Activated T-cell treated with anti-CD3 and anti-CD28 coated beads for 4 hours (primary cell): ENCODE results near the gene CAPN11.

ENCODE experiments used
- DNase-seq: peaks from one replicate; pipeline ENCODE4 v3.0.0-alpha.2; 2020

CAPN11 gene

DNA sequence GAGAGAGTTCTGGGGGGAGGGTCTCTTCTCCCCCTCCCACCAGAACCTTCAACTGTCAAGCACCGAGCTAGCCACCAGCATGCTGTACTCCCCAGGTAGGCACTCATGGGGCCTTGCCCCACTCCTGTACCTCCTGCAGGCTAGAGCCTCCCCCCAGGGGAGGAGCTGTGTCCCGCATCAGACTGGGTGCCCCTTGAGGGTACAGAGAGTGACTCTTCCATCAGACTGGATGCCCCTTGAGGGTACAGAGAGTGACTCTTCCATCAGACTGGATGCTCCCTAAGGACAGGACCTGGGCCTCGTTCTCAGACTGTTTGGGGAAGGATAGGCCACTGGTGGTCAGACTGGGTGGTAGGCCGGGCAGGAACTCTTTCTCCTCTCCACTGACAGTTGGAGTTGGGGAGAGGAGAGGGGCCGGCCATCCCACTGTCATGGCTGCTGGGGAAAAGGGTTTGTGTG, at the start of gene CAPN11:
Gene CAPN11, plus strand, starts transcription at position 51 of the 459 bp plus-strand sequence. Its CDS starts 29 bp downstream, at position 80.
- DNase-seq: no peak

DNA sequence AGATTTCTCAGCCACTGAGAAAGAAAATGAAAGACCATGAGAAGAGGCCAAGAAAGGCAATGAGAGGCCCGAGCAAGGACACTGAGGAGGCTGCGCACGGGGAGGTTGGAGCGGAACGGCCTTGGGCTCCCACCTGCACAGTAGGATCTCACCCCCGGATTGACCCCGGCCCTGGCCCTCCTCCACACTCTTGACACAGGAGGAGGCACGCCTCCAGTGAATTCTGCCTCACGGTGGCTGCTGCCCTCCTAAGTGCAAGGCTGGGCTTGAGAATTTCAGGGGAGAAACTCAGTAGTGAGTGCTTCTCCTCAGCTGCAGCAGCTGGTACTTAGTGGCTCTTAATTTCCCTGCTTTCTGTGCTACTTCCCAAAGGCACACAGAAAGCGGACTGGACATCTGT, 49.4 kb upstream of the CAPN11 start:
- DNase-seq: no peak

DNA sequence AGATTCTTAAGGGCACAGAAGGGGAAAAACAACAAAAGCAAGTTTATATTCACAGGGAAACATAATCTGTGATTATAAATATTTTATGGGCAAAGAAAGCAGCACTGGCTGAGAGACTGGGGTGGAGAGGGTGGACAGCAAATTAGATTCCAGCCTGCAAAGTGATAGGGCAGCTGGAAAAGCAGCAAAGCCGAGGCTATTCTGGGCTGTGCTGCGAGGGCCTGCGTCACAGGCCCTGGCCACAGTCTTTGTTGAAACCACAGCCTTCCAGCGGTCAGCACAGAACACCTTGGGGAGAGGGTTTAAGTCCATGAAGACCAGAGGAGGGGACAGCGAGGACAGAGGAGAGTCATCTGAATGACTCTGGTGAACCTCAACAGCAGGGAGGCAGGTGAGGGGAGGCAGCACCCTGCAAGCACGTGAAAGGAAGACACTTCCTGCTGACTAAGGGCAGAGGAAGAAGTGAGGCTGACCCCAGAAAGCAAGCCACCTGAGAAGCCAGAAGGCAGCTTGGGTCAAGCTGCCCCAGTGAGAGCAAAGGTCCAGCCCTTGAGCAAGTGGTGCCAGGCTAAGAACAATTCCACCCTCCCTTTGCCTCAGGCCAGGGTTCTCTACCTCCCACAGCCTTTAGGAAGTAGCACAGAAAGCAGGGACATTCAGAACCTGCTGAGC, 48.5 kb upstream of the CAPN11 start:
- DNase-seq: no peak

DNA sequence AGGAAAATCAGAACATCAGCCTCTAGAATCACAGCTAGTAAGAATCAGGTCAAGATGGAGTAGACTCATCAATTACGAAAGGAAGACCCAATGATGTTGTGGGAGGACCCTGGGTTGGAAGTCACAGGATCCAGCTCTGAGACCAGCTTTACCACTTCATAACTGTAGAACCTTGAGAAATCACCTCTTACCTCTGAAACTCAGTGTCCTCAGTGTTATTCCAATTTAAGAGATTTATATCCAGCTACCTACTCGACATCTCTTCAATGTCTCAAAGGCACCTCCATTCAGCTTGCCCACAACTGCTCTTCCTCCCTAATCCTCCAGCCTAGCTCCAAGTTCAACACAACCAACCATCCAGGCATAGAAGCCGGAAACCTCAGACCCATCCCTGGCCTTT, 47.7 kb upstream of the CAPN11 start:
- no peak for DNase-seq

DNA sequence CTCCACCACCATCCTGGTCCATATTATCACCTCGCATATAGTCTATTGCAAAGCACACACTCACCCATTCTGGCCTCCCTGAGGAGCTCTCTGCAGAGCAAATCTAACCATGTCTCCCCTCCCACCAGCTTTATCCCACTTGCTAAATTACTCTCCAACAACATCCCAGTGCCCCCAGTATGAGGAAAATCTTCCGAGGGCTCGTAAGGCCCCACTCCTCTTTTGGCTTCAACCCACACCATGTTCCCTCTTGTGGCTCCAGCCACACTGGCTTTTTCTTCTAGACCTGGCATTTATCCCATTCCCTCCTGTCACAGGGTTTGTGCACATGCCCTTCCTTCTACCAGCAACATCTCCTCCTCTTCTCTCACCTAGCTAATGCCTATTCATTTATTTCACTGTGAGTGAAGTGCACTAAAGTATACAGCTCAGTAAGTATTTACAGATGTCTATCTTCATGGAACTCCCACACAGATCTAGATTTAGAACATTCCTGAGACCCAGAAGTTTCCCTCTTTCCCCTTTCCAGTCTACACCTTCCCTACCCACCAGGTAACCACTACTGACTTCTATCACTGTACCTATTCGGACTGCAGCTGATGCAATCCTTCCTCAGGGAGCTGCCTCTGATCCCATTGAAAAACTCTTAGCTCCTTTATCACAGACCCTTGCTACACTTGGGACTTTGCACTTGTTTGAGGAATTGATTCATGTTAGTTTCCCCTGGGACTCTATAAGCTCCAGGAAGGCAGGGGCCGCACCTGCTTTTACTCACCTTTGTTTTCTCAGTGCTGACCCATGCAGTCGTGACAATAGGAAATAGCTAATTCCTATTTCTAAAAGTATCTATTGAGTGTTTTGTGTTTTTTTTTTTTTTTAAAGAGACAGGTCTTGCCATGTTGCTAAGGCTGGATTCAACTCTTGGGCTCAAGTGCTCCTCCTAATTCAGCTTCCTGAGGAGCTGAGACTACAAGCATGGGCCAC, 46.9 kb upstream of the CAPN11 start:
- no peak for DNase-seq

DNA sequence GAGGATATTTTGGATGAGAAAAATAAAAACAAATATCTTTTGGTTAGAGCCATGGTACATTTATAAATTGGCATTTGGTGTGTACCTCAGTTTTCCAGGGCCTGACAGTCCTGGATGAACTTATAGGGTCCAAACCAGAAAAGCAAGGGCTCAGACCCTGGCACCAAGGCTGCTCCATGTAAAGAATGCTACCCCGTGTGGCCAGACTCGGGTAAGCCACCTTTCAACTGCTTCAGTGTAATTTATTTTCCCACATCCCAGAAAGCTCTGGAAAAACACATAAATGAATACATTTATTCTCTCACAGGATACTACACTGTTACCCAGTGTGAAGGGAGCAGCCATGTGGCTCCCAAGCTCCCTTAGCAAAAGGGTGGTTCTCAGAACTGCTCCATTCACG, 45.2 kb upstream of the CAPN11 start:
- no peak for DNase-seq

DNA sequence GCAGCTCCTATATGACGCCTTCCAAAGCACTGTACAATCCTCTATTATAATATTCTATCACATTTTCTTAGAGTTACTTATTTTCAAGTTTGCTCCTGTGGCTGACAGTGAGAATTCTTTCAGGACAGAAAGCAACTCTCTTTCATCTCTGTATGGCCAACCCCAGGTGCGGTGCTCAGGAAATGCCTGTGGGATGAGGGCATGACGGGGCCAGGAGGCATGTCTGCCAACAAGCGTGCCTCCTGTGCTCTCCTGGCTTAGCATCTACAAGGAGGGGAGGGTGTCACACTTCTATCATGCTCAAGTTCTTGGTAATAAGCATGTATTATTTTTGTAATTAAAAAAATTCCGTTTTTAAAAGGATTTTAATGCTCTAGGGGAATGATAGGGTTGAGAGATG, 42.8 kb upstream of the CAPN11 start:
- no peak for DNase-seq

DNA sequence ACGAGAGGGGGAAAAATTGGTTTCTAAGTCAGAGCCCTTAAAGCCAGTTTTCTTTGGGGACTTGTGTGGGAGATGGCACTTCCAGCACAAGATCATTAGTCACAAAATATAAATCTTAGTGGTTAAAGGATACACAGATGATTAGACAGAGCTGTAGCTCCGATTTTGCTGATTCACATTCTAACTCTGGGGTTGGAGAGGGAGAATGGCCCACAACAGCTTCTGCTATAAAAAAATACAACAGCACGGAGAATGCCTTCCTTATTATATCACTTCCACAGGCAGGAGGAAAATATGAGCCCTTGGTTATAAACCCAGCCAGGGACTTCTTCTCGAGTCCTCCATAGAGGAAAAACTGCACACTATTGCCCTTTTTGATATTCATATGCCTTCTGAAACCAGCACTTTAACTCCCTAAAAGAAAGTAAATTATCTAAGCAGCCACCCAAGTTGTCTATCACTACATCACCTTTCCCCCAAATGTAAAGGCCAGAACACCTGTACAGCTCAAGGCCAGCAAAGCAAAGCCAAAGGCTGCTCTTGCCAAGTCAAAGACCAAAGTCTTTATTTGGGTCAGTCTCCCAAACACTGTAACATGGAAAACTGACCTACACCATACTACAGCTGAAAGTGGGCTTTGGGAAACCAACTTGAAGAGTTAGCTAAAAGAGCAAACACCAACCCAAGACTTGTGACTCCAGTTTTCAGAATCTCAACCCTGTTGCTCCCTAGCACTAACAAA, 41.8 kb upstream of the CAPN11 start:
- no peak for DNase-seq

DNA sequence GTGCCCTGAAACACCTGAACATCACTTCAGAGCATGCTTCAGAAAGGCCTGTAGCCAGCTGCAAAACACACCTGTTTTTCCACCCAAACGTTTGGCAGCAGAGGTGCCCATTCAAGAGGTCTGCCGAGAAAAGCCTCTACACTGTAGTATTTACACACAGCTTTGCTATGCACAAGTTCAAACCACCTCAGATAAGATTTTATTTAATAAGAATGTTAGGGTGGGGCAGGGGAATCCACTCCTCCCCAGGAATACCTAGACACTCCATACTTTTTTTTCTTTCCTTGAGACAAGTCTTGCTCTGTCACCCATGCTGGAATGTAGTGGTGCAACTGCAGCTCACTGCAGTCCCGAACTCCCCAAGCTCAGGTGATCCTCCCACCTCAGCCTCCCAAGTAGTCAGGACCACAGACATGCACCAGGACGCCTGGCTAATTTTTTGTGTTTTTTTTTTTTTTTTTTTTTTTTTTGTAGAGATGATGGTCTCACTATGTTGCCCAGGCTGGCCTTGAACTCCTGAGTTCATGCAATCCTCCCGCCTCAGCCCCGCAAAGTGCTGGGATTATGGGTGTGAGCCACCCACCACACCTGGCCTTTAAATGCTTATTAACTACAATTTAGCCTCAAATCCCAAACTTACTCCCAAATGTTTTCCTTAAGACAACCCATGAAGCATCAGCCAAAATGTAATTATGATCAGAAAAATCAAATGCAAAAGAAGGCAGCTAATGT, 41.1 kb upstream of the CAPN11 start:
- no peak for DNase-seq

DNA sequence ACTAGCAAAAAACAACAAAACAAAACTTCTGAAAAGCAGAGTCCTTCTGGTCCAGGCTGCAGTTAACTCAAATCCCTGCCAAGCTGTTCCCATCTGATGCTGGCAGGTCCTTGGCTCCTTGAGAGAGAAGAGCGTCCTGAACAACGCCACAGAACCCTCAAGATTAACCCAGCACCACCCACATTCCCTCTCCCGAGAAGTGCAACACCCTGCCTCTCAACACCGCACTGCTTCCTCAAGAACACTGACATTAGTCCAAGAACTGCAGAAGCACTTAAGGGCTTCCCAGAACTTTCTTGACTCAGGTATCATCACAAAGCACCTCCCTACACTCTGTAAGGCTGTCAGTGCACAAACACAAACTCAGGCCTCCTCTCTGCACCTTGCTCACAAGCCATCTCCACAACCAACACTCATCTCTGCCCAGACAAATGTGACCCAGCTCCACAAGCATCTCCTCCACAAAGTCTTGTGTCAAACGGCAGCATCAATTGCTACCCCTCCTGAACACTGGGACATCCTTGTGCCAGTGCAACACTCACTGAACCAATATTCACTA, 38.8 kb upstream of the CAPN11 start:
- DNase-seq: no peak

DNA sequence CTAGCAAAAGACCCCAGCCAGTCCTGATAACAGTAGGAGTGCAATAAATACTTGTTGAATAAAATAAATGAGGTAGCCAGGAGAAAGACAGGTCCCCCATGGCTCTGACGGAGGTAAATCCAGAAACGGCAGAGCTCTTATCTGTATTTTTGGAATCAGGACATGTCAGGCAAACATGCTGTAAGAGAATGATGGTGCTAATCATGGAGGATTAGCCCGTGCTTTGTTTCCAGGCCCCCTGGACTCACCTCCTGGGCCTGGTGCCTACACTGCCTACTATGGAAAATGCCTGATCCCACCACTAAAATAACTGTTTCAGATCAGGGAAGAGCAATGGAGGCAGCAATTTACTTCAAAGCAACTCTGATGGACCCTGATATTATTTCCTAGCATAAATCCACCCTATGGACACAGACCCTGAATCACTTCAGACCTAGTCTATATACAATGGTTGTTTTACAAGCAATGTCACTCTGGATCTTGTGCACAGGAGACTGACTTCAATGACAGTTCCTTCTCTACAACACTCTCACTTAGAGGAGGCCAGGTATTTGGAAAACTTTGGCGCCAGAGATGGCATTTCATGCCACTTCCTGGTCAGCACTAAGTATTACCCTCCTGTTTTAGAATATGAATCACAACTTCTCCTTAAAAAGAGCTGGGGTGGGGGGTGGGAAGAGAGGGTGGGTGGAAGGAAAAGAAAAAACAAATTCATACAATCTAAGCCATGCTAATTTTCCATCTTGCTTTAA, 37.8 kb upstream of the CAPN11 start:
- DNase-seq: no peak

DNA sequence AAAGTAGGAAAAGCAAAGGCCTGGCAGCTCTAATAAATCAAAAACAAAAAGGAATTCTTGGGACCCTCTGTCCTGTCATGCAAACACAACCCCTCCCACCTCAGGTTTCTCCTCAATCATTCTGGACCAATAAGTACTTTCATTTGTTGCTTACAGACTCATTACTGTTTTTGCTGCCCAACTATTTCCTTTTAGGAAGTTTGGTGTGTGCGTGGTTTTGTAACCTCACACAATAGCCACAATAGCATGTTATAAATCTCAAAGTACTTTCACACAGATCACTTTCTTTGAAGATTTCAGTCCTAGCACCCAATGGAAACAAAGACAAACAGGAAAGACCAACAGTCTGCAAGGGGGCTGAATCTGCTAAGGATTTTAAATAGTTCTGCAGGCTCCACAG, 35.8 kb upstream of the CAPN11 start:
- DNase-seq: no peak

DNA sequence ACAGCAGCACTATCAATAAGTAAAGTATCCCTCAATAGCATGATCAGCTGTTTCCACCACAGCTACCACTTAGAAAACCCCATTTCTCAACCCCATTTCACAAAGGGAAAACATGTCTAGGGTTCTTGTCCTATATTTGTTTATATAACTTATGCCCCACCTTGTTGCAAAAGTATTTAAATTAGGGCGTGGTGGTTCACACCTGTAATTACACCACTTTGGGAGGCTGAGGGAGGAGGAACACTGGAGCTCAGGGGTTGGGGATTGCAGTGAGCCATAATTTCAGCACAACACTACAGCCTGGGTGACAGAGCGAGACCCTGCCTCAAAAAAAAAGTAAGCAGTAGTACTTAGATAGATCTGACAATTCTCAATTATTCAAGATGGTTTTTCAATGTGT, 35.1 kb upstream of the CAPN11 start:
- DNase-seq: no peak

DNA sequence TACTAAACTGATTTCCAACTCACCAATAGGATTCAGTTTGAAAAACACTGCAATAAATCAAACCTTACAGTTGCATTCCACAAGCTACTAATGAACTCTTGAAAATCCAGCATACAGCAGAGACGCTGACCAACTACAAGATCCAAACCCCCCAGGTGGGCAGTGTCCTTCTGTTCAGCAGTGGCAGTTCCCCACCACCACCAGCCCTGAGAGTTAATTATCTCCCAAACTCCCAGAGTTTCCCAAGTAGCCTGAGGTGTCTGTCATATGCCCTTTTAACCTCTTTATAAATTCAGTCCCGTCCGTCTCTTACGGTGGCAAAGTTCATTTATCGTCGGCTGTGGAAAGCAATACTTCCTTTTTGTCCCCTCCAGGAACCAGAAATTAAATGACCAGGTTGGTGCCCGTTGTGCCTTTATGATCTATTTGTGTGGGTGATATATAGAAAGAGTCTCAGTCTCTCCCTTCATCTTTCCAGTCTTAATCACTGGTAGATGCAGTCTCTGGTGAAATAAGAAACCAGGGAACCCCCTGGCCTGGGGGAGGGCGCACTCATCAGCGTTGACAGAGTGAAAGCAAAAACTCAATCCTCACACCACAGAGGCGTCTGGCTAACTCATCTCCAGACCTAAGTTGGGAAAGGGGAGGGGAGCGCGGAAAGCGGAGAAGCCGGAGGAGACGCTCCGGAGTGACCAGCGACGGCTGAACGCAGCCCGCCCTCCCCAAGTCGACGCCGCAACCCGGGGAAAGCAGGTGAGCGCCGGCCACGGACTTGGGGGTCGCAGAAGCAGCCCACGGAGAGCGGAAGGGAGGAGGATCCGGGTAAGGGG, 32.1 kb upstream of the CAPN11 start:
- DNase-seq: peak; percentile 68

DNA sequence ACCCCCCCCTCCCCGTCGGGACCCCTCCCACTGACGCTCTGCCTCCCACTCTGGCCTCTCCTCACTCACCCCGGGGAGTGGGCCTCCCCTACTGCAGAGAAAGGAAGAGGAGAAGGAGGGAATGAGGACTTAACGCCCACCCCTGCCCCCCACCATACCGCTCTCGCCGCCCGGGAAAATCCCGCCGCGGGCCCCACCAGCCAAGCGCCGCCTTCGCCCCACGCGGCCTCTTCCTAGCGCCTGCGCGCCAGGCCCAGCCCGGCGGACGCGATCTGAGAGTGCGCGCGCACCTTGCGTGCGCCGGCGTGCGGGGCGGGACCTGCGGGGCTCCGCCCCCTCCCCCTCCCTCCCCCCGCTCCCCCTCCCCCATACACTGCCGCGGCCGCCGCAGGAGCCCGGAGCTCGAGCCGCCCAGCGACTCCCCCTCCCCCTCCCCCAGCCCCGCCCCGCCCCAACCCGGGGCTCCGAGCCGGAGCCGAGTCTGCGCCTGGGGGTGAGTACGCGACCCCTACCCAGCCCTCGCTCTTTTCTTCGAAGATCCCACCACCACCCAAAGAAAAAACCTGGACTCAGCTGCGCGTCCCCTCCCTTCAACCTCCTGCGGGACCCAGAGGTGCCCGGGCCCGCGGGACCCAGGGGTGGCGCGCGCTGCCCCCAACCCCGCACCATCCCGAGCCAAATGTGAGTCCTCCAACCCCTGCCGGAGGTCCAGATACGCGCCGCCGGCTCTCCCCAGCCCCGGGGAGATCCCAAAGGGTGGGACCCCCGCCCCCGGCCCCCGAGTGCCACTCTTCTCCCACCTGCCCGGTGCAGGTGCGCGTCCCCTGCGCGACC, 31.2 kb upstream of the CAPN11 start, which contains the start of the genes MRPL14 and TMEM63B:
Gene MRPL14, minus strand, starts transcription at position 267 of the 834 bp plus-strand sequence. CDS start 10,841 bp downstream, outside the sequence.
Gene TMEM63B, plus strand, starts transcription at position 369 of the 834 bp plus-strand sequence. CDS start 7,031 bp downstream, outside the sequence.
- DNase-seq: peak; percentile 85

DNA sequence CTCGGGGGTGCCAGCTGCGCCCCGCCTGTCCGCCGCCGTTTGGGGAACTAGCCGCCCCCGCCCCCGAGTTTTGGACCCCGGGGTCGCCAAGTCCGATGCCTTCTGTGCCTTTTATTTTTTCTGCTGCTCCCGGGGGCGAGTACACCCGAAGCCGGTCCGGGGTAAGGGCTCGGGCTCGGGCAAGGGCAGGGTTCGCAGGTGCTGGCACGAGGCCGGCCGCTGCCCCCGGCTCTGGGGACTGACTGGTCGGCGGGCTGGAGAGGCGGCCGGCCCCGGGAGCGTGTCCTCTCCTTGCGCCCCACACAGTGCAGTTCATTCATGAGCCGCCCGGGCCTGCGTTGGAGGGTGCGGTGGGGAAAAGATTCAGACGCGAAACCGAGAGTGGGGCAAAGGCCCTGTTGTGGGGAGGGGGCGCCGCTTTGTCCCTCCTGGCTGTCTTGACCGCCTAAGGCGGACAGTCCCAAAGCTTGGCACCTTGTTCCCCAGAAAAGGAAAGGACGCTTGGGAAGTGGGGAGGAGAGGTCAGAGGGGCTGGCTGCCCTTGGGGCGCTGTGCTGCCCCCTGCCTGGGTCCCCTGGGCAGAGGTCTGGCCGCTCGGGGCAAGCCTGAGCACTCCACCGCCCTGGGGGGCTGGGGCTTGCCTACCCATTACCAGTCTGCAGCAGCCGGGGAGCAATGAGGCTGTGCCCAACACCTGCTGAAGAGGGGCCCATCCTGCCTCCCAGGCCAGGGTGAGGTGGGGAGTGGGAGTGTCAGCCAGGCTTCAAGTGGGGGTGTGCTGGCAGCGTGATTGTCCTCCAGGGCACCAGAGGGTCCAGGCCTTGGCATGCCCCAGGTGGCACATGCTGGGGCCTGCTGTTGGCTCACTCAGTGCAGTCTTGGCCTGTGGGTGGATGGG, 30.4 kb upstream of the CAPN11 start:
- no peak for DNase-seq

DNA sequence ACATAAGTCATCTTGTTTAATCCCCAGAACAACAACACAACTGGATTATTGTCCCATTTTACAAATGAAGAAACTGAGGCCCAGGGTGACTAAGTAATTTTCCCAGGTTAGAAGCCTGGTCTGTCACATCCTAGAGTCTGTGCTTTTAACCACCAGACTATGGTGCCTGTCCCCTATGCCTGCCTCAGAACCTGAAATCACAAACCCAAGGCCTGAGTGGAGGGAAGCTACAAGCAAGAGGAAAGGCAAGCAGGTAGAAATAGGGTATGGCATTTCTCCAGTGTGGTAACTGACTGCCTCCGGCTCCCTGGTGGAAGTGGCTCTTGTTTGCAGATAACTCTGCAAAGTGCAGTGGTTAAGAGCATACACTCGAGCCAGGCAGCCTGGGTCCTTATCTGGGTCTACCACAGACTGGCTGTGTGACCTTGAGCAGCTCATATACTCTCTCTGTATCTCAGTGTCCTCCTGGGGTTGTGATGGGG, 28.7 kb upstream of the CAPN11 start:
- DNase-seq: no peak

DNA sequence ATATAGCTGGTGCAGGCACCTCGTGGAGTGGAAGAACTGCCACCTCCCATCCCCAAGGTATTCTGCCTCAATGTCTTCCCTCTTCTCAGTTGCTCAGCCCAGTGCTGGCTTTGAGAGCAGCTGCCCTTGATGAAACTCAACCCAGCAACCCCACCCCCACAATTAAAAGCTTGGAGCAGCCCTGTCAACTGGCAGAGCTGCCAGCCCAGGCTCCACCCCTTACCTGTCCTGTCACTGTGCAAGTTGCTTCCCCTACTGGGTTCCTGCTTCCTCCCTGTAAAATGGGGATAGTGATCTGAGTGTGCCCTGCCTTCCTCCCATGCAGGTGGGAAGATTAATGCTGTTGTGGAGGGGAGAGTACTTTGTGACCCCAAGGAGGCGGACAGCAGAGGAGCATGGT, 26.7 kb upstream of the CAPN11 start:
- DNase-seq: no peak
